Measurements from ENCODE around the gene CABLES1. TPM values are rescaled to one million over a fixed set of nuclear protein-coding genes. Genes with fewer than 3 reads are reported as not detected.
A peak's percentile ranks its signal among the peaks of the same experiment; 100 is the strongest.

The CABLES1 gene
- total and polyA plus RNA-seq, 7 experiments from 2014 or later, result 0.11 to 5.7 (median 0.58) TPM; not detected in 3

DNA sequence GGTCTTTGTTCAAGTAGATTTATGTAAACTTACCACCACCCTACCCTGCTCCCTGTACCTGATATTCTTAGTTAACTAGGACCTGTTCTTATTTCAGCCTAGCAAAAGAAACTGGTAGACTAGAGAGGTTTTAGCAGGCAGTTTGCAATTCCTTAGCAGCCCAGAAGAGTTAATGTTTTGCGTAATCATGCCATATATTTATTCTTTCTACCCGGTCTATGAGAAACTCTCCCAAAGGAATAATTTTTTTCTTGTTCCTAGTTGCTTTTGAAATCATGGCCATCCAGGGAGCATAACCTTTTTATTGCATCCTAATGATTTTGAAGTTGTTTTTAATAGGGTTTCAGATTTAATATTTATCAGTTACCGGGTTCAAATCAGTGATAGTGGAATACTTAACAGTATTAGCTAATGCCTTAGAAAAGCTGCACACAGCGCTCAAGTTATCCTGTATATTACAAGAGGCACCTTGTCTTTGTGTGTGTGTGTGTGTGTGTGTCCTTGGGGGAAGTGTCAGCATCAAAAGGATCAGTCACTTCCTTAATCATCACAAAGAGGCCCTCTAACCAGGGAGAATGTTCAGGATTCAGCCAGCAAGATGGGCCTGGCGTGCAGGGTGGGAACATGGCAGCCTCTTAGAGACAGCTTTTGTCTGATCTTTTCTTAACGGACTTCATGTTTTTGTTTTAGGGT lies 52.9 kb downstream of the CABLES1 start:
- no peaks in the 10 kb centered on the region for H3K27me3 ChIP-seq (ENCODE audit: control insufficient read depth in 2 of 2, insufficient read depth in 2 of 2, low read length in 2 of 2)
- ChIA-PET CTCF (no interaction called here), POLR2A (interaction anchor here (0.8 kb wide), 1 partner anchor 11 kb away, joined by 3 read pairs; no protein-coding TSS in a partner anchor)
- no peaks in the 10 kb centered on the region for H3K9me3 Mint-ChIP-seq
- H3K36me3 ChIP-seq (ENCODE audit: control insufficient read depth in 2 of 3, insufficient read depth in 3 of 3, low read length in 3 of 3), result no peaks in the 10 kb centered on the region
- H3K27ac ChIP-seq (ENCODE audit: low read depth, low read length), result no peak overlapping the region
- no peak overlapping the region for H3K4me3 ChIP-seq (ENCODE audit: low read length)
- H3K27ac Mint-ChIP-seq, result no peak overlapping the region
- H3K4me1 ChIP-seq (ENCODE audit: control insufficient read depth in 2 of 2, insufficient read depth in 2 of 2, low read length in 2 of 2), result no peaks in the 10 kb centered on the region
- ATAC-seq (no peak), DNase-seq (no peak)
- no peak overlapping the region for H3K4me3 Mint-ChIP-seq
- peaks cover 3 to 11% (median 7%) of the 10 kb centered on the region in 7 donors for H3K4me1 Mint-ChIP-seq
- intact Hi-C loops (cut with micrococcal nuclease), result loop anchor here in 1 of 2 donors (10.0 kb wide), 1 partner anchor 53 kb away; the partner anchor contains the start of gene CABLES1
- no peaks in the 10 kb centered on the region for H3K9me3 ChIP-seq (ENCODE audit: control insufficient read depth in 2 of 3, low read length in 3 of 3)
- H3K36me3 Mint-ChIP-seq, result no peaks in the 10 kb centered on the region
- no peaks in the 10 kb centered on the region for H3K27me3 Mint-ChIP-seq

DNA sequence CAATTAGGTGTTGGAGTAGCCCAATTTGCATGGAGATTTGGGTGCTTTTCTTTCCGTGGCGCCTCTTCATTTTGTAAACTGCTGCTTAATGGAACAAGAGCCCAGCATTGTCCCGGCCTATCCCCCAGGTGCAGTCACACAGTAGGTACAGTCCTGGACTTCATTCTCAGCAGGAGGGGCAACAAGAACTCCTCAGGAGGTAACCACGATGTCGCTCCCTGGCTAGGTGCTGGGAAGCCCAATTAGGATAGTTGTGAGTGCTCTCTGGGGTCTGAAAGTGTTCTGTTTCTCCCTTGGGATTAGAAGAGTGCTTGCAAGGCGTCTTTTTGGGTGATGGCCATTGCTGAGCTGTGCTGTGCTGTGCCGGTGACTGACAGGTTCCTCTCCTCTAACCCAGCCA lies 53.8 kb downstream of the CABLES1 start:
- no peaks in the 10 kb centered on the region for H3K27me3 ChIP-seq (ENCODE audit: control insufficient read depth in 2 of 2, insufficient read depth in 2 of 2, low read length in 2 of 2)
- ATAC-seq (no peak), DNase-seq (no peak)
- no peak overlapping the region for H3K27ac ChIP-seq (ENCODE audit: low read depth, low read length)
- H3K9me3 ChIP-seq (ENCODE audit: control insufficient read depth in 2 of 3, low read length in 3 of 3), result no peaks in the 10 kb centered on the region
- no peaks in the 10 kb centered on the region for H3K9me3 Mint-ChIP-seq
- no peaks in the 10 kb centered on the region for H3K36me3 Mint-ChIP-seq
- peaks cover 3 to 11% (median 7%) of the 10 kb centered on the region in 7 donors for H3K4me1 Mint-ChIP-seq
- no peak overlapping the region for H3K4me3 Mint-ChIP-seq
- no peaks in the 10 kb centered on the region for H3K4me1 ChIP-seq (ENCODE audit: control insufficient read depth in 2 of 2, insufficient read depth in 2 of 2, low read length in 2 of 2)
- POLR2A ChIA-PET, result no interaction called here
- no peak overlapping the region for H3K27ac Mint-ChIP-seq
- H3K4me3 ChIP-seq (ENCODE audit: low read length), result no peak overlapping the region
- no peaks in the 10 kb centered on the region for H3K27me3 Mint-ChIP-seq
- intact Hi-C loops (cut with micrococcal nuclease), result loop anchor here in 1 of 2 donors (10.0 kb wide), 1 partner anchor 54 kb away; the partner anchor contains the start of gene CABLES1
- H3K36me3 ChIP-seq (ENCODE audit: control insufficient read depth in 2 of 3, insufficient read depth in 3 of 3, low read length in 3 of 3), result no peaks in the 10 kb centered on the region
- CTCF ChIA-PET, result no interaction called here

DNA sequence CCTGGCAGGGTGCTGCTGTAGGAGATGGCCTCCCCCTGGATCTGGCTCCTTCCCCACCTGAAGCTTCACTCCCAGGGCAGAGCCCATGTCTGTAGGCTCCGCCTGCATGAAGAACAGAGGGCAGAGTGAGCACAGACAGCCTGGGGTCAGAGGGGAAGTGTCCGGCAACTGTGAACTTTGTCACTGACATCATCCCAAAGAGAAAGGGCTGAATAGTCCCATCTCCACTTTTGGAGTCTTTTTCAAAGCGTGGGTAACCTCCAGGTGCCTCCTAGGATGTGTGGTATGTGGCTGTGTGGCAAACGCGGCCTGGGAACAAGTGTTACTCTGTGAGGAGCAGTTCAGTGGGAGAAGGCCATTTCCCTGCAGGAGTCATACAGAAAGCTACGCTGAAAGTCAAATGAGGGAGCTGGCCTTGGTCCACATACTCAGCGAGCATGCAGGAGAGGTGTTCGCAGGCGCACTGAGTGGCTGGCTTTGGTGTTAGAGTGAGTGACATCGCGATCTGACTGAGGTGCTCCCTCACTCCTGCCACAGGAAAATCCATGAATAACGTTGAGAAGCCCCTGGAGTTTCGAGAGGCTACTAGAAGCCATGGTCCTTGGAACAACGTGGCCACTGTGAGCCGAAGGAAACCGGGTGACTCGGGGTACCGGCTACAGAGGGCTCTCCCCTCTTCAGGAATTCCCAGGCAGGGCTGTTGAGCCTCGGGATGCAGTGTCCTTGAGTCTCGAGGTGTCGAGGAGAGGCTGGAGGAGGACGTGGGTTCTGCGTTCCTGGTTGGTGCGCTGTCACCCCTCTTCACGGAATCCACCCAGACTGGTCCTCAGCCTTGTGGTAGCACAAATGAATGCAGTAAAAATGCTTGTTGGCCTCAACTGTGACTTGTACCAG lies 54.7 kb downstream of the CABLES1 start:
- DNase-seq (no peak), ATAC-seq (no peak)
- Histone ChIP-seq H3K36me3 (ENCODE audit: control insufficient read depth in 2 of 3, insufficient read depth in 3 of 3, low read length in 3 of 3) (no peaks in the 10 kb centered on the region), H3K27me3 (ENCODE audit: control insufficient read depth in 2 of 2, insufficient read depth in 2 of 2, low read length in 2 of 2) (no peaks in the 10 kb centered on the region), H3K9me3 (ENCODE audit: control insufficient read depth in 2 of 3, low read length in 3 of 3) (no peaks in the 10 kb centered on the region), H3K27ac (ENCODE audit: low read depth, low read length) (no peak overlapping the region), H3K4me3 (ENCODE audit: low read length) (no peak overlapping the region), H3K4me1 (ENCODE audit: control insufficient read depth in 2 of 2, insufficient read depth in 2 of 2, low read length in 2 of 2) (no peaks in the 10 kb centered on the region)
- H3K36me3 Mint-ChIP-seq, result no peaks in the 10 kb centered on the region
- no peaks in the 10 kb centered on the region for H3K27me3 Mint-ChIP-seq
- no peak overlapping the region for H3K27ac Mint-ChIP-seq
- POLR2A ChIA-PET, result no interaction called here
- no peak overlapping the region for H3K4me3 Mint-ChIP-seq
- peaks cover 3 to 11% (median 7%) of the 10 kb centered on the region in 7 donors for H3K4me1 Mint-ChIP-seq
- intact Hi-C loops (cut with micrococcal nuclease), result loop anchor here (5.0 to 10.0 kb wide), 2 partner anchors 37 to 55 kb away; partner anchors contain the start of gene CABLES1 (in 1 of the 2)
- CTCF ChIA-PET, result no interaction called here
- H3K9me3 Mint-ChIP-seq, result no peaks in the 10 kb centered on the region

DNA sequence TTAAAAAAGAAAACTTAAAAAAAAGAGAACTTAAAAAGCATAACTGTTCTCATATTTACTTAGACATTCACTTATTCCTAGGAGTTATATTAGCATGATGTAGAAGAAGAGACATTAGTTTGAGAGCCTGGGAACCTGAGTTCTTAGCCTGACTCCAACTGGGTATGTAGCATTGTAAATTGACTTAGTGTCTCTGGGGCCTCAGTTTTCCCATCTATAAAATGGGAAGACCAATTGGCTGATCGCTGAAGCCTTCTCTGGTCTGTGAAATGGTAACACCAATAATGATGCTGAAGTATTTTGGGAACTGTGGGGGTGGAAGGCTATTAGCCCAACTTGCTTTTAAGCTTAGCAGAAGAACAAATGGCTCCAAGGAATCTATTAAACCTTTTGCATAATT lies 55.9 kb downstream of the CABLES1 start:
- no peak overlapping the region for H3K27ac ChIP-seq (ENCODE audit: low read depth, low read length)
- no peaks in the 10 kb centered on the region for H3K27me3 ChIP-seq (ENCODE audit: control insufficient read depth in 2 of 2, insufficient read depth in 2 of 2, low read length in 2 of 2)
- H3K4me1 Mint-ChIP-seq, result peaks cover 3 to 11% (median 7%) of the 10 kb centered on the region in 7 donors
- ChIA-PET CTCF (no interaction called here), POLR2A (no interaction called here)
- DNase-seq, result no peak
- H3K36me3 Mint-ChIP-seq, result no peaks in the 10 kb centered on the region
- no peak overlapping the region for H3K4me3 Mint-ChIP-seq
- intact Hi-C loops (cut with micrococcal nuclease), result loop anchor here in 1 of 2 donors (5.0 kb wide), 1 partner anchor 36 kb away; no protein-coding TSS in a partner anchor
- no peak overlapping the region for H3K27ac Mint-ChIP-seq
- no peaks in the 10 kb centered on the region for H3K9me3 Mint-ChIP-seq
- no peaks in the 10 kb centered on the region for H3K9me3 ChIP-seq (ENCODE audit: control insufficient read depth in 2 of 3, low read length in 3 of 3)
- H3K4me1 ChIP-seq (ENCODE audit: control insufficient read depth in 2 of 2, insufficient read depth in 2 of 2, low read length in 2 of 2), result no peaks in the 10 kb centered on the region
- H3K27me3 Mint-ChIP-seq, result no peaks in the 10 kb centered on the region
- no peak overlapping the region for H3K4me3 ChIP-seq (ENCODE audit: low read length)
- no peak for ATAC-seq
- no peaks in the 10 kb centered on the region for H3K36me3 ChIP-seq (ENCODE audit: control insufficient read depth in 2 of 3, insufficient read depth in 3 of 3, low read length in 3 of 3)

DNA sequence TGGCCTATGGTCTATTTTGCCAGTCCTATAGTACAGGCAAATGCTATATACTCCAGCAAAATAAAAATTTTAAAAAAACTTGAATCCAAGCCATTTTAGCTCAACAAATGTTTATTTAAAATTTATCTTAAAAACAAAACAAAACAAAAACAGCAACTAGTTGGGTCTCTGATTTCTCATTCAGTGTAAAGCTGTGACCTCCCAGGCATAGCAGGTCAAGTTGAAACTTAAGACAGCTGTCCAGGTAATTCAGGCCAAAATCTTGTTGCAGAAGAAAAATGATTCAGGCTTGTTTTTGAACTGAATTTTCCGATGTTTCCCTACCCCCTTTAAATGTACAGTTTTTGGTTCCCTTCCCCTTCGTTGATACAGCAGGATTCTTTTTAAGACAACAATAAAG lies 58.5 kb downstream of the CABLES1 start:
- H3K4me1 Mint-ChIP-seq, result peaks cover 3 to 11% (median 7%) of the 10 kb centered on the region in 7 donors
- Histone ChIP-seq H3K36me3 (ENCODE audit: control insufficient read depth in 2 of 3, insufficient read depth in 3 of 3, low read length in 3 of 3) (no peaks in the 10 kb centered on the region), H3K27me3 (ENCODE audit: control insufficient read depth in 2 of 2, insufficient read depth in 2 of 2, low read length in 2 of 2) (no peaks in the 10 kb centered on the region), H3K4me3 (ENCODE audit: low read length) (no peak overlapping the region), H3K27ac (ENCODE audit: low read depth, low read length) (no peak overlapping the region), H3K4me1 (ENCODE audit: control insufficient read depth in 2 of 2, insufficient read depth in 2 of 2, low read length in 2 of 2) (no peaks in the 10 kb centered on the region), H3K9me3 (ENCODE audit: control insufficient read depth in 2 of 3, low read length in 3 of 3) (no peaks in the 10 kb centered on the region)
- peaks cover 0 to 8% (median 0%) of the 10 kb centered on the region in 5 donors for H3K27me3 Mint-ChIP-seq
- intact Hi-C loops (cut with micrococcal nuclease), result loop anchor here in 1 of 2 donors (5.0 kb wide), 1 partner anchor 34 kb away; no protein-coding TSS in a partner anchor
- ChIA-PET CTCF (no interaction called here), POLR2A (no interaction called here)
- H3K9me3 Mint-ChIP-seq, result no peaks in the 10 kb centered on the region
- no peak overlapping the region for H3K4me3 Mint-ChIP-seq
- ATAC-seq (no peak), DNase-seq (no peak)
- H3K36me3 Mint-ChIP-seq, result no peaks in the 10 kb centered on the region
- peak overlapping the region in 1 of 9 donors; percentile 4 for H3K27ac Mint-ChIP-seq

DNA sequence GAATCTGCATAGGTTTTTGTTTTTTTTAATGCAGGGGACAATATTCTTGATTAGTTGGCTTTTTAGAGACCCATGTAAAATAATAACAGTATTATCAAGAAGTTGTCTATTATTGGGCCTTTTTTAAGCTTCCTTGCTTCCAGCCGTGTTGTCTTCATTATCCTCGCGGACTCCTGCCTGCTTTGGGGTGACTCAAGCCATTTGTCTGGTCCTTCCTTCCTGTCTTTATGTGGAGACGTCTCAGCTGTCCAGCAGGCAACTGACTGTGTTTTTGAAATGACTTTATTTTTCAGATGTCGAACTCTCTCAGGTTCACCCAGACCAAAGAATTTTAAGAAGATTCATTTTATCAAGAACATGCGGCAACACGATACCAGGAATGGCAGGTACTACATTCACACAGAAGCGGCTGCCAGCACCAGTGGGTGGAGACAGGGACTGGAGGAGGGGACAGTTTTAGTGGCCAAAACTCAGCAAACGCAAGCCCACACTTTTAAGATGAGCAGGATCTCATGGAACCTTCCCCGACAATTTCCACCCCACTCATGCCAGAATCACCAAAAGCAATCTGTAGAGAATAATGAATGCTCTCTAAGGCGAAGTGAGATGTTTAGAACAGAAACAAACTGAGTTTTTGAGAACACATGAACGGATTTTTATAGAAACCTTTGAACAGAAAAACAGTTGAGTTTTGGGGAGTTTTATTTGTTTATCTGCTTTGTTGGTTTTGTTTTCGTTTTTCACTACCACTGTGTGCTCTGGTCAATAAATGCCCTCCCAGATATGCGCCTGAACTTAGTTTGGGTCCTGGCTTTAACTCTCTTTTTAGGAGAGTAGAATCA lies 59.1 kb downstream of the CABLES1 start:
- DNase-seq, result no peak
- Mint-ChIP-seq H3K27me3 (peaks cover 0 to 8% (median 0%) of the 10 kb centered on the region in 5 donors), H3K4me1 (peaks cover 3 to 11% (median 7%) of the 10 kb centered on the region in 7 donors), H3K36me3 (no peaks in the 10 kb centered on the region), H3K27ac (peak overlapping the region in 1 of 9 donors; percentile 4), H3K4me3 (no peak overlapping the region), H3K9me3 (no peaks in the 10 kb centered on the region)
- no peaks in the 10 kb centered on the region for H3K9me3 ChIP-seq (ENCODE audit: control insufficient read depth in 2 of 3, low read length in 3 of 3)
- no peak for ATAC-seq
- ChIA-PET POLR2A (no interaction called here), CTCF (no interaction called here)
- H3K27ac ChIP-seq (ENCODE audit: low read depth, low read length), result no peak overlapping the region
- no peaks in the 10 kb centered on the region for H3K36me3 ChIP-seq (ENCODE audit: control insufficient read depth in 2 of 3, insufficient read depth in 3 of 3, low read length in 3 of 3)
- H3K27me3 ChIP-seq (ENCODE audit: control insufficient read depth in 2 of 2, insufficient read depth in 2 of 2, low read length in 2 of 2), result no peaks in the 10 kb centered on the region
- intact Hi-C loops (cut with micrococcal nuclease), result loop anchor here in 1 of 2 donors (5.0 kb wide), 1 partner anchor 33 kb away; no protein-coding TSS in a partner anchor
- H3K4me1 ChIP-seq (ENCODE audit: control insufficient read depth in 2 of 2, insufficient read depth in 2 of 2, low read length in 2 of 2), result no peaks in the 10 kb centered on the region
- H3K4me3 ChIP-seq (ENCODE audit: low read length), result no peak overlapping the region
